ENCODE measurements around the gene SNHG17. TPM values are rescaled to one million over a fixed set of nuclear protein-coding genes. Genes with fewer than 3 reads are reported as not detected.
"Not testable (repeated sequence)": the region's sequence is repeated elsewhere in the genome, so short reads cannot be mapped to it uniquely, and the experiment has no call there.

Gene SNHG17
- total RNA-seq, 2 donors from 2014 or later = 119 to 137 TPM

- H3K4me1 Mint-ChIP-seq (ENCODE audit: low read depth) = peaks cover 64% of the 10 kb centered on the region
- ATAC-seq (replicated peaks in 1 of 2) = peak; percentile 60 to 79
- DNase-seq = peak in 1 of 2 donors; percentile 29
- H3K36me3 Mint-ChIP-seq (ENCODE audit: insufficient read depth in 2 of 2) = peaks cover 24 to 65% of the 10 kb centered on the region in 2 donors
- H3K9me3 Mint-ChIP-seq = no peaks in the 10 kb centered on the region
- no peaks in the 10 kb centered on the region for H3K27me3 Mint-ChIP-seq (ENCODE audit: low read depth)
- peak overlapping the region; percentile 17 for H3K27ac Mint-ChIP-seq
- H3K4me3 Mint-ChIP-seq = no peak overlapping the region
These were observed 8.9 kb downstream of the SNHG17 start for GRCh38 chr20:38426006-38426897.

GRCh38 chr20:38424401-38424800 lies 10.7 kb downstream of the SNHG17 start:
- DNase-seq (no peak), ATAC-seq (replicated peaks in 1 of 2) (no peak)
- Mint-ChIP-seq H3K9me3 (no peaks in the 10 kb centered on the region), H3K36me3 (ENCODE audit: insufficient read depth in 2 of 2) (peaks cover 21 to 66% of the 10 kb centered on the region in 2 donors), H3K27me3 (ENCODE audit: low read depth) (no peaks in the 10 kb centered on the region), H3K4me1 (ENCODE audit: low read depth) (peaks cover 50% of the 10 kb centered on the region), H3K27ac (no peak overlapping the region), H3K4me3 (no peak overlapping the region)

- Mint-ChIP-seq H3K4me1 (ENCODE audit: low read depth) (peaks cover 42% of the 10 kb centered on the region), H3K27ac (peak overlapping the region; percentile 75), H3K9me3 (no peaks in the 10 kb centered on the region), H3K27me3 (ENCODE audit: low read depth) (no peaks in the 10 kb centered on the region), H3K4me3 (no peak overlapping the region), H3K36me3 (ENCODE audit: insufficient read depth in 2 of 2) (peaks cover 18 to 62% of the 10 kb centered on the region in 2 donors)
- DNase-seq = no peak
- ATAC-seq (replicated peaks in 1 of 2) = no peak
These were observed 11.6 kb downstream of the SNHG17 start for GRCh38 chr20:38423541-38423940.

- peaks cover 27% of the 10 kb centered on the region for H3K4me1 Mint-ChIP-seq (ENCODE audit: low read depth)
- DNase-seq (no peak), ATAC-seq (replicated peaks in 1 of 2) (no peak)
- H3K27me3 Mint-ChIP-seq (ENCODE audit: low read depth) = no peaks in the 10 kb centered on the region
- H3K36me3 Mint-ChIP-seq (ENCODE audit: insufficient read depth in 2 of 2) = peaks cover 21 to 57% of the 10 kb centered on the region in 2 donors
- no peaks in the 10 kb centered on the region for H3K9me3 Mint-ChIP-seq
- no peak overlapping the region for H3K4me3 Mint-ChIP-seq
- H3K27ac Mint-ChIP-seq = no peak overlapping the region
These were observed 13.2 kb downstream of the SNHG17 start for GRCh38 chr20:38421915-38422314.

GRCh38 chr20:38420388-38421085 lies 14.6 kb downstream of the SNHG17 start:
- H3K27me3 Mint-ChIP-seq (ENCODE audit: low read depth) = no peaks in the 10 kb centered on the region

GRCh38 chr20:38418509-38419204 lies 16.5 kb downstream of the SNHG17 start:
- Mint-ChIP-seq H3K4me1 (ENCODE audit: low read depth) (peaks cover 9% of the 10 kb centered on the region), H3K4me3 (no peak overlapping the region), H3K27me3 (ENCODE audit: low read depth) (no peaks in the 10 kb centered on the region), H3K36me3 (ENCODE audit: insufficient read depth in 2 of 2) (peaks cover 25 to 48% of the 10 kb centered on the region in 2 donors), H3K9me3 (no peaks in the 10 kb centered on the region), H3K27ac (no peak overlapping the region)
- ATAC-seq (replicated peaks in 1 of 2) (no peak), DNase-seq (no peak)

More at GRCh38 chr20:38420388-38421085, 14.6 kb downstream of the SNHG17 start:
- no peaks in the 10 kb centered on the region for H3K9me3 Mint-ChIP-seq
- peaks cover 20 to 56% of the 10 kb centered on the region in 2 donors for H3K36me3 Mint-ChIP-seq (ENCODE audit: insufficient read depth in 2 of 2)
- H3K4me3 Mint-ChIP-seq = no peak overlapping the region
- peak overlapping the region; percentile 31 for H3K27ac Mint-ChIP-seq
- peaks cover 15% of the 10 kb centered on the region for H3K4me1 Mint-ChIP-seq (ENCODE audit: low read depth)
- DNase-seq (no peak), ATAC-seq (replicated peaks in 1 of 2) (no peak)

- Mint-ChIP-seq H3K27ac (no peak overlapping the region), H3K27me3 (ENCODE audit: low read depth) (no peaks in the 10 kb centered on the region), H3K4me1 (ENCODE audit: low read depth) (no peaks in the 10 kb centered on the region), H3K36me3 (ENCODE audit: insufficient read depth in 2 of 2) (peaks cover 16 to 30% of the 10 kb centered on the region in 2 donors), H3K4me3 (no peak overlapping the region), H3K9me3 (no peaks in the 10 kb centered on the region)
- ATAC-seq (replicated peaks in 1 of 2) = no peak
- DNase-seq = no peak
These were observed 20.2 kb downstream of the SNHG17 start for GRCh38 chr20:38414769-38415450.

GRCh38 chr20:38412877-38413577 lies 22.1 kb downstream of the SNHG17 start:
- Mint-ChIP-seq H3K4me3 (no peak overlapping the region), H3K4me1 (ENCODE audit: low read depth) (no peaks in the 10 kb centered on the region), H3K36me3 (ENCODE audit: insufficient read depth in 2 of 2) (peaks cover 20 to 27% of the 10 kb centered on the region in 2 donors), H3K27ac (no peak overlapping the region), H3K9me3 (no peaks in the 10 kb centered on the region), H3K27me3 (ENCODE audit: low read depth) (no peaks in the 10 kb centered on the region)
- DNase-seq = no peak
- ATAC-seq (replicated peaks in 1 of 2) = no peak

GRCh38 chr20:38407822-38408221 lies 27.3 kb downstream of the SNHG17 start:
- not testable (repeated sequence) for H3K9me3 Mint-ChIP-seq; H3K27ac Mint-ChIP-seq; H3K27me3 Mint-ChIP-seq (ENCODE audit: low read depth); DNase-seq; ATAC-seq (replicated peaks in 1 of 2); H3K4me3 Mint-ChIP-seq; H3K4me1 Mint-ChIP-seq (ENCODE audit: low read depth)
- H3K36me3 Mint-ChIP-seq (ENCODE audit: insufficient read depth in 2 of 2) = peaks cover 11% of the 10 kb centered on the region in 2 donors

- H3K27me3 Mint-ChIP-seq (ENCODE audit: low read depth) = no peaks in the 10 kb centered on the region
- H3K9me3 Mint-ChIP-seq = no peaks in the 10 kb centered on the region
- H3K4me3 Mint-ChIP-seq = no peak overlapping the region
- no peaks in the 10 kb centered on the region for H3K4me1 Mint-ChIP-seq (ENCODE audit: low read depth)
- DNase-seq = no peak
- peaks cover 11% of the 10 kb centered on the region in 2 donors for H3K36me3 Mint-ChIP-seq (ENCODE audit: insufficient read depth in 2 of 2)
- no peak overlapping the region for H3K27ac Mint-ChIP-seq
- no peak for ATAC-seq (replicated peaks in 1 of 2)
These were observed 27.8 kb downstream of the SNHG17 start for GRCh38 chr20:38407321-38407720.

- H3K4me1 Mint-ChIP-seq (ENCODE audit: low read depth) = no peaks in the 10 kb centered on the region
- no peak overlapping the region for H3K27ac Mint-ChIP-seq
- ATAC-seq (replicated peaks in 1 of 2) (no peak), DNase-seq (no peak)
- peaks cover 7 to 9% of the 10 kb centered on the region in 2 donors for H3K36me3 Mint-ChIP-seq (ENCODE audit: insufficient read depth in 2 of 2)
- no peaks in the 10 kb centered on the region for H3K9me3 Mint-ChIP-seq
- no peaks in the 10 kb centered on the region for H3K27me3 Mint-ChIP-seq (ENCODE audit: low read depth)
- H3K4me3 Mint-ChIP-seq = no peak overlapping the region
These were observed 28.7 kb downstream of the SNHG17 start for GRCh38 chr20:38406476-38406875.

- no peaks in the 10 kb centered on the region for H3K9me3 Mint-ChIP-seq
- ATAC-seq (replicated peaks in 1 of 2) (no peak), DNase-seq (no peak)
- no peaks in the 10 kb centered on the region for H3K27me3 Mint-ChIP-seq (ENCODE audit: low read depth)
- no peaks in the 10 kb centered on the region for H3K4me1 Mint-ChIP-seq (ENCODE audit: low read depth)
- no peak overlapping the region for H3K27ac Mint-ChIP-seq
- H3K4me3 Mint-ChIP-seq = no peak overlapping the region
- H3K36me3 Mint-ChIP-seq (ENCODE audit: insufficient read depth in 2 of 2) = peaks cover 4 to 7% of the 10 kb centered on the region in 2 donors
These were observed 30.0 kb downstream of the SNHG17 start for GRCh38 chr20:38405132-38405531.
